Common myeloid progenitor, CD34-positive (primary cell): Measurements from ENCODE around the gene OSBP2.

Source experiments
- CTCF ChIA-PET: fragments of 350-600 bp; sonication (Branson Sonifier 250); formaldehyde crosslinking; loops from one replicate; lab custom pipeline; 2021; ENCODE audit warnings: antibody characterized with exemption; lab: Charles Lee
- POLR2A ChIA-PET: fragments of 350-600 bp; sonication (Branson Sonifier 250); formaldehyde crosslinking; loops from one replicate; lab custom pipeline; 2021; ENCODE audit warnings: antibody characterized with exemption; lab: Charles Lee
- DNase-seq, 3 donors: peaks; one replicate each; pipeline versions ENCODE4 v3.0.0 to v3.0.0-alpha.2; 2013
- H3K27ac ChIP-seq, 2 experiments: 1 replicate in 1 of 2; 2 replicates in 1 of 2; pipeline ENCODE4 v1.7.0; 2013; ENCODE audit warnings: inconsistent platforms in 2 of 2, low read length in 2 of 2, mild to moderate bottlenecking in 2 of 2, low read depth in 1 of 2, moderate library complexity in 1 of 2; ENCODE audit not compliant: severe bottlenecking in 2 of 2, insufficient read depth in 1 of 2, poor library complexity in 1 of 2
- H3K27me3 ChIP-seq, 5 experiments: replicated peaks in 2 of 5; 1 replicate in 3 of 5; 2 replicates in 2 of 5; pipeline versions ENCODE4 v1.6.1 to v1.7.0; 2013; ENCODE audit warnings: low read length in 4 of 5, mild to moderate bottlenecking in 2 of 5, moderate library complexity in 2 of 5, inconsistent platforms in 1 of 5; ENCODE audit not compliant: insufficient read depth in 5 of 5, control insufficient read depth in 4 of 5
- H3K36me3 ChIP-seq, 4 experiments: 1 replicate in 2 of 4; 2 replicates in 2 of 4; pipeline versions ENCODE4 v1.6.1 to v1.7.0; 2013; ENCODE audit warnings: low read length in 3 of 4, control low read depth in 1 of 4, mild to moderate bottlenecking in 1 of 4; ENCODE audit not compliant: control insufficient read depth in 4 of 4, insufficient read depth in 4 of 4
- H3K4me1 ChIP-seq, 4 experiments: 1 replicate in 3 of 4; 2 replicates in 1 of 4; pipeline versions ENCODE4 v1.6.1 to v1.7.1; 2013; ENCODE audit warnings: low read length in 3 of 4, mild to moderate bottlenecking in 3 of 4, control low read depth in 1 of 4, inconsistent platforms in 1 of 4, moderate library complexity in 1 of 4; ENCODE audit not compliant: control insufficient read depth in 4 of 4, insufficient read depth in 4 of 4; ENCODE audit errors: control extremely low read depth in 1 of 4
- H3K4me3 ChIP-seq, 7 experiments: 1 replicate in 4 of 7; 2 replicates in 3 of 7; pipeline versions ENCODE4 v1.5.1 to v1.7.0; 2013; ENCODE audit warnings: mild to moderate bottlenecking in 7 of 7, low read length in 6 of 7, moderate library complexity in 6 of 7, inconsistent platforms in 2 of 7, low read depth in 2 of 7, control low read depth in 1 of 7; ENCODE audit not compliant: insufficient read depth in 4 of 7, control insufficient read depth in 1 of 7; ENCODE audit errors: extremely low read depth in 1 of 7
- H3K9me3 ChIP-seq, 5 experiments: 1 replicate in 4 of 5; 2 replicates in 1 of 5; pipeline versions ENCODE4 v1.6.1 to v1.7.1; 2013; ENCODE audit warnings: low read length in 4 of 5, mild to moderate bottlenecking in 2 of 5, inconsistent platforms in 1 of 5, low read depth in 1 of 5, moderate library complexity in 1 of 5; ENCODE audit not compliant: control insufficient read depth in 4 of 5, insufficient read depth in 2 of 5; ENCODE audit errors: control extremely low read depth in 1 of 5
- WGBS: methylation state at CpG from one replicate; pipeline ENCODE4 v1.1.5; 2013; ENCODE audit not compliant: insufficient coverage; 5-methylcytosine and 5-hydroxymethylcytosine counted together

The OSBP2 gene

DNA sequence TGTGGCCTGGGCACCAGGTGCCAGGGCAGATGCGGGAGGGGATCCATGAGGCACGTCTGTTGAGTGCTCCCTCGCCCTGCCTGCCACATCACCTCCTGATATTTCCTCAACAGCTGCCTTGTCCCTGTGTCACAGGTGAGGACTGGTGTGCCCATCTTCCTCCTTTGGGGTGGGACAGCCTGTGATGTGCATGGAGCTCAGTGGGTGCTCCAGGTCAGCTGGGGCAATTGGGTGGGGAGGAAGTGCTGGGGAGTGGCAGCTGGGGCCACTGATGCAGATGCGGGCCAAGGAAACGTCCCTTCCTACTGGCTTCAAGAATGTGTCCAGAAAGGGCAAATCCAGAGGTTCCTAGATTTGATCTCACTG lies 190.3 kb downstream of the OSBP2 start:
- DNase-seq: no peak

GRCh38 chr22:30885591-30885990 lies 190.9 kb downstream of the OSBP2 start:
- 98% methylated on average over 9 of the region's 9 CpGs for WGBS
- peaks cover 0 to 10% (median 3%) of the 10 kb centered on the region in 4 experiments for H3K36me3 ChIP-seq
- ChIA-PET POLR2A (no interaction called here), CTCF (interaction anchor here (1.2 to 2.1 kb wide), 2 partner anchors 11 to 122 kb away, joined by 5 to 9 read pairs; no protein-coding TSS in a partner anchor)
- H3K4me1 ChIP-seq: peaks cover 0 to 4% (median 0%) of the 10 kb centered on the region in 4 experiments
- no peak for DNase-seq
- no peak overlapping the region for H3K4me3 ChIP-seq
- no peak overlapping the region for H3K27ac ChIP-seq
- H3K27me3 ChIP-seq: no peaks in the 10 kb centered on the region
- H3K9me3 ChIP-seq: no peaks in the 10 kb centered on the region

More for the DNA sequence above, 190.3 kb downstream of the OSBP2 start:
- Histone ChIP-seq H3K27ac (no peak overlapping the region), H3K36me3 (peaks cover 0 to 10% (median 3%) of the 10 kb centered on the region in 4 experiments), H3K4me3 (no peak overlapping the region), H3K27me3 (no peaks in the 10 kb centered on the region), H3K9me3 (no peaks in the 10 kb centered on the region), H3K4me1 (peaks cover 0 to 4% (median 0%) of the 10 kb centered on the region in 4 experiments)
- CTCF ChIA-PET: interaction anchor here (1.2 to 2.1 kb wide), 2 partner anchors 10 to 121 kb away, joined by 5 to 9 read pairs; no protein-coding TSS in a partner anchor
- POLR2A ChIA-PET: no interaction called here
- WGBS: 87% methylated on average over 5 of the region's 5 CpGs

GRCh38 chr22:30887453-30887852 lies 192.8 kb downstream of the OSBP2 start:
- H3K36me3 ChIP-seq: peaks cover 0 to 10% (median 3%) of the 10 kb centered on the region in 4 experiments
- no peaks in the 10 kb centered on the region for H3K9me3 ChIP-seq
- no peaks in the 10 kb centered on the region for H3K27me3 ChIP-seq
- DNase-seq: no peak
- H3K4me1 ChIP-seq: no peaks in the 10 kb centered on the region
- CTCF ChIA-PET: interaction anchor here (1.2 to 2.9 kb wide), 3 partner anchors 121 to 125 kb away, joined by 3 to 7 read pairs (median 5); no protein-coding TSS in a partner anchor
- H3K27ac ChIP-seq: no peak overlapping the region
- POLR2A ChIA-PET: no interaction called here
- WGBS: 98% methylated on average over 11 of the region's 11 CpGs
- no peak overlapping the region for H3K4me3 ChIP-seq

- 96% methylated on average over 5 of the region's 5 CpGs for WGBS
These were observed 193.2 kb downstream of the OSBP2 start for GRCh38 chr22:30887861-30888260.

DNA sequence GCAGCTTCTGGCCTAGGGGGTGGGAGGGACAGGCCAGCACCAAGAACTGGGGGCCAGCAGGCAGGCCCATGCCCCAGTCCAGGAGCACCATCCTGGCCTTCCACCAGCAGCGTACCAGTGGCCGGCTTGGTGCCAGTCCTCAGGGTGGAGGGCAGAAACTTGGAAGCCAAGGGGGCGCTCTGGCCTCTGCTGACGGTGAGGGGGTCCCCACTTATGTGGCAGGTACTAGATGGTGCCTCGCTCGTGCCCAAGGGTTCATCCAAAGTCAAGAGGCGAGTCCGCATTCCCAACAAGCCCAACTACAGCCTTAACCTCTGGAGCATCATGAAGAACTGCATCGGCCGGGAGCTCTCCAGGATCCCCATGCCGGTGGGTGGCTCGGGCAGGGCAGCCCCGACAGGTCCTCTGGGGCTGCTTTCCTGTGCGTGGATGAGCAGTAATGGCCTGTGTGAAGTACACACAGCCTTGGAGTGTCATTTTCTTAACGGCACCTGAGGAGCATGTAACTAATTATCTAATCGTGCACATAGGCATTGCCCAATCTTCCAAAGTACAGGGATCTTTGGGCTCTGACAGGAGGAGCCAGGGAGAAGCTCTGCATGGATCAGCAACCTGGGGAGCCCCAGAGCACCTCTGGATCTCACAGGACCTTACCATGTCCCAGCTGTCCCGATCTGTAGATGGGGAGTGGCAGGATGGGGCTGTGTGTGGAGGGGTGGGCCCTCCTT lies 194.8 kb downstream of the OSBP2 start:
- Histone ChIP-seq H3K4me1 (no peaks in the 10 kb centered on the region), H3K4me3 (no peak overlapping the region), H3K9me3 (no peaks in the 10 kb centered on the region), H3K36me3 (peaks cover 0 to 16% (median 3%) of the 10 kb centered on the region in 4 experiments), H3K27me3 (no peaks in the 10 kb centered on the region), H3K27ac (no peak overlapping the region)
- WGBS: 94% methylated on average over 15 of the region's 17 CpGs
- ChIA-PET CTCF (interaction anchor here (0.5 to 2.9 kb wide), 7 partner anchors 21 to 254 kb away, joined by 3 to 12 read pairs (median 4); partner anchors contain the start of gene SLC35E4), POLR2A (no interaction called here)
- no peak for DNase-seq

More at GRCh38 chr22:30887861-30888260, 193.2 kb downstream of the OSBP2 start:
- no peak for DNase-seq
- Histone ChIP-seq H3K9me3 (no peaks in the 10 kb centered on the region), H3K36me3 (peaks cover 0 to 10% (median 3%) of the 10 kb centered on the region in 4 experiments), H3K4me3 (no peak overlapping the region), H3K27ac (no peak overlapping the region), H3K4me1 (no peaks in the 10 kb centered on the region), H3K27me3 (no peaks in the 10 kb centered on the region)
- ChIA-PET CTCF (interaction anchor here (0.8 to 2.9 kb wide), 4 partner anchors 32 to 125 kb away, joined by 3 to 7 read pairs (median 4); no protein-coding TSS in a partner anchor), POLR2A (no interaction called here)

DNA sequence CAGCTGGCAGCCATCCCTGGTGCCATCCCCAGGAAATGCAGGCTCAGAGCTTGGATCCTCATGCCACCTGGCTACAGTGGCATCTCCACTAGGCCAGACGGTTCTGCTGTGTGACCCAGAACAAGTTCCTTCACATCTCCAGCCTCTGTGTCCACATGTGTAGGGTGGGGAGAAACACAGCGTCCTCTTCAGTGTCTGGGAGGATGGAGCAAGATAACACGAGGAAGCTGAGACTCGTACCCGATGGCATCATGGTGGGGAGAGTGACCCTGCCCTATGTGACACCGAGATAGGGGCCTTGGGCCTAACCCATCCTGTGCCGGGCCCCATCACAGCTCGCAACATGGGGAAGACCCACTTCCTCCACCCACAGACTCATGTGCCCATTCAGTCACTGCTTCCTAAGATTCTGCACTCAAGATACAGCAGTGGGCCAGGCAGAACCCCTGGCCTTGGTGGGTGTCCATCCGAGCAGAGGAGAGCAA lies 195.4 kb downstream of the OSBP2 start:
- peaks cover 0 to 16% (median 3%) of the 10 kb centered on the region in 4 experiments for H3K36me3 ChIP-seq
- H3K27me3 ChIP-seq: no peaks in the 10 kb centered on the region
- ChIA-PET CTCF (interaction anchor here (1.1 to 2.8 kb wide), 6 partner anchors 13 to 255 kb away, joined by 3 to 12 read pairs (median 4); partner anchors contain the start of gene SLC35E4), POLR2A (no interaction called here)
- DNase-seq: no peak
- H3K4me3 ChIP-seq: no peak overlapping the region
- 98% methylated on average over 7 of the region's 9 CpGs for WGBS
- no peak overlapping the region for H3K27ac ChIP-seq
- no peaks in the 10 kb centered on the region for H3K4me1 ChIP-seq
- H3K9me3 ChIP-seq: no peaks in the 10 kb centered on the region
